Stimulated activated effector memory CD8-positive, alpha-beta T cell treated with anti-CD3 and anti-CD28 coated beads, Interleukin-12 subunit alpha, Interleukin-12 subunit beta, amount 100 ng/mL, for 72 hours (primary cell): ENCODE measurements around the gene FGF6.

Experiments used
- ATAC-seq: fragments of 150-1000 bp; cut with Tn5 transposase; 2 replicates; pipeline ENCODE4 v1.10.0; 2021
- DNase-seq, 2 donors: peaks; one replicate each; pipeline ENCODE4 v3.0.0; 2021 to 2022; ENCODE audit warnings: low spot score in 2 of 2
- H3K27ac Mint-ChIP-seq: one replicate; pipeline ENCODE4 v1.8.0; 2022; ENCODE audit warnings: mild to moderate bottlenecking, mixed read lengths
- H3K36me3 Mint-ChIP-seq: one replicate; pipeline ENCODE4 v1.8.0; 2022; ENCODE audit warnings: mild to moderate bottlenecking, mixed read lengths
- H3K4me1 Mint-ChIP-seq: one replicate; pipeline ENCODE4 v1.8.0; 2022; ENCODE audit warnings: mixed read lengths
- H3K4me3 Mint-ChIP-seq: one replicate; pipeline ENCODE4 v1.8.0; 2022; ENCODE audit warnings: mild to moderate bottlenecking, mixed read lengths
- H3K9me3 Mint-ChIP-seq: one replicate; pipeline ENCODE4 v1.8.0; 2022; ENCODE audit warnings: mixed read lengths

FGF6 gene

GRCh38 chr12:4434706-4435425 is 10.7 kb downstream of the FGF6 start:
- no peak overlapping the region for H3K4me3 Mint-ChIP-seq
- DNase-seq (no peak), ATAC-seq (no peak)
- no peaks in the 10 kb centered on the region for H3K4me1 Mint-ChIP-seq
- H3K27ac Mint-ChIP-seq: no peak overlapping the region
- H3K36me3 Mint-ChIP-seq: no peaks in the 10 kb centered on the region
- H3K9me3 Mint-ChIP-seq: no peaks in the 10 kb centered on the region

- H3K9me3 Mint-ChIP-seq: no peaks in the 10 kb centered on the region
- H3K4me1 Mint-ChIP-seq: no peaks in the 10 kb centered on the region
- no peak overlapping the region for H3K4me3 Mint-ChIP-seq
- ATAC-seq: no peak
- no peak for DNase-seq
- no peaks in the 10 kb centered on the region for H3K36me3 Mint-ChIP-seq
- no peak overlapping the region for H3K27ac Mint-ChIP-seq
These were observed 11.3 kb downstream of the FGF6 start for GRCh38 chr12:4434301-4434700.

GRCh38 chr12:4433745-4434058 is 11.9 kb downstream of the FGF6 start:
- Mint-ChIP-seq H3K4me1 (no peaks in the 10 kb centered on the region), H3K27ac (no peak overlapping the region), H3K4me3 (no peak overlapping the region), H3K9me3 (no peaks in the 10 kb centered on the region), H3K36me3 (no peaks in the 10 kb centered on the region)
- no peak for ATAC-seq
- no peak for DNase-seq

- no peak overlapping the region for H3K4me3 Mint-ChIP-seq
- H3K27ac Mint-ChIP-seq: no peak overlapping the region
- H3K36me3 Mint-ChIP-seq: no peaks in the 10 kb centered on the region
- H3K4me1 Mint-ChIP-seq: no peaks in the 10 kb centered on the region
- ATAC-seq (no peak), DNase-seq (no peak)
- no peaks in the 10 kb centered on the region for H3K9me3 Mint-ChIP-seq
These were observed 12.5 kb downstream of the FGF6 start for GRCh38 chr12:4432878-4433744.

- DNase-seq: no peak
- no peak for ATAC-seq
- no peaks in the 10 kb centered on the region for H3K36me3 Mint-ChIP-seq
- no peak overlapping the region for H3K4me3 Mint-ChIP-seq
- H3K27ac Mint-ChIP-seq: no peak overlapping the region
- H3K4me1 Mint-ChIP-seq: no peaks in the 10 kb centered on the region
- H3K9me3 Mint-ChIP-seq: no peaks in the 10 kb centered on the region
These were observed 13.7 kb downstream of the FGF6 start for GRCh38 chr12:4431866-4432265.

- DNase-seq: no peak
- no peaks in the 10 kb centered on the region for H3K9me3 Mint-ChIP-seq
- no peak overlapping the region for H3K27ac Mint-ChIP-seq
- H3K4me3 Mint-ChIP-seq: no peak overlapping the region
- H3K4me1 Mint-ChIP-seq: no peaks in the 10 kb centered on the region
- ATAC-seq: no peak
- no peaks in the 10 kb centered on the region for H3K36me3 Mint-ChIP-seq
These were observed 14.2 kb downstream of the FGF6 start for GRCh38 chr12:4431436-4431835.

GRCh38 chr12:4424422-4424821 is 21.2 kb downstream of the FGF6 start:
- Mint-ChIP-seq H3K9me3 (no peaks in the 10 kb centered on the region), H3K27ac (no peak overlapping the region), H3K36me3 (no peaks in the 10 kb centered on the region), H3K4me3 (no peak overlapping the region), H3K4me1 (no peaks in the 10 kb centered on the region)
- DNase-seq (no peak), ATAC-seq (no peak)

- ATAC-seq: no peak
- H3K27ac Mint-ChIP-seq: no peak overlapping the region
- no peaks in the 10 kb centered on the region for H3K36me3 Mint-ChIP-seq
- no peaks in the 10 kb centered on the region for H3K4me1 Mint-ChIP-seq
- no peak overlapping the region for H3K4me3 Mint-ChIP-seq
- H3K9me3 Mint-ChIP-seq: no peaks in the 10 kb centered on the region
- no peak for DNase-seq
These were observed 22.0 kb downstream of the FGF6 start for GRCh38 chr12:4423528-4424195.

GRCh38 chr12:4422985-4423384 is 22.6 kb downstream of the FGF6 start:
- Mint-ChIP-seq H3K27ac (no peak overlapping the region), H3K36me3 (no peaks in the 10 kb centered on the region), H3K4me3 (no peak overlapping the region), H3K4me1 (no peaks in the 10 kb centered on the region), H3K9me3 (no peaks in the 10 kb centered on the region)
- ATAC-seq (peak; percentile 34), DNase-seq (no peak)

- no peak overlapping the region for H3K27ac Mint-ChIP-seq
These were observed 24.0 kb downstream of the FGF6 start for GRCh38 chr12:4421590-4422031.

GRCh38 chr12:4420138-4420670 is 25.4 kb downstream of the FGF6 start:
- Mint-ChIP-seq H3K9me3 (no peaks in the 10 kb centered on the region), H3K27ac (no peak overlapping the region), H3K4me3 (no peak overlapping the region), H3K36me3 (no peaks in the 10 kb centered on the region), H3K4me1 (peaks cover 7% of the 10 kb centered on the region)
- ATAC-seq (no peak), DNase-seq (no peak)

More at GRCh38 chr12:4421590-4422031, 24.0 kb downstream of the FGF6 start:
- ATAC-seq (peak; percentile 48), DNase-seq (no peak)
- Mint-ChIP-seq H3K4me1 (no peaks in the 10 kb centered on the region), H3K9me3 (no peaks in the 10 kb centered on the region), H3K36me3 (no peaks in the 10 kb centered on the region), H3K4me3 (no peak overlapping the region)

- Mint-ChIP-seq H3K4me3 (no peak overlapping the region), H3K36me3 (no peaks in the 10 kb centered on the region), H3K4me1 (peaks cover 7% of the 10 kb centered on the region), H3K27ac (no peak overlapping the region), H3K9me3 (no peaks in the 10 kb centered on the region)
- DNase-seq (no peak), ATAC-seq (no peak)
These were observed 26.7 kb downstream of the FGF6 start for GRCh38 chr12:4418913-4419312.

GRCh38 chr12:4417936-4418335 is 27.7 kb downstream of the FGF6 start:
- Mint-ChIP-seq H3K4me1 (peaks cover 7% of the 10 kb centered on the region), H3K27ac (no peak overlapping the region), H3K9me3 (no peaks in the 10 kb centered on the region), H3K36me3 (no peaks in the 10 kb centered on the region), H3K4me3 (no peak overlapping the region)
- ATAC-seq (no peak), DNase-seq (no peak)

GRCh38 chr12:4417455-4417854 is 28.2 kb downstream of the FGF6 start:
- Mint-ChIP-seq H3K36me3 (no peaks in the 10 kb centered on the region), H3K4me1 (peaks cover 7% of the 10 kb centered on the region), H3K4me3 (no peak overlapping the region), H3K27ac (no peak overlapping the region), H3K9me3 (no peaks in the 10 kb centered on the region)
- ATAC-seq (no peak), DNase-seq (no peak)

GRCh38 chr12:4416276-4416675 is 29.3 kb downstream of the FGF6 start:
- ATAC-seq (no peak), DNase-seq (no peak)
- no peak overlapping the region for H3K27ac Mint-ChIP-seq
- H3K9me3 Mint-ChIP-seq: no peaks in the 10 kb centered on the region
- H3K4me1 Mint-ChIP-seq: peaks cover 7% of the 10 kb centered on the region
- H3K4me3 Mint-ChIP-seq: no peak overlapping the region
- H3K36me3 Mint-ChIP-seq: no peaks in the 10 kb centered on the region
